Fibroblast of peridontal ligament (primary cell): Measurements from ENCODE around the gene R3HDM1.
A peak's percentile ranks its signal among the peaks of the same experiment; 100 is the strongest.
"Not testable (repeated sequence)": the region's sequence is repeated elsewhere in the genome, so short reads cannot be mapped to it uniquely, and the experiment has no call there.

ENCODE experiments used
- DNase-seq: peaks from one replicate; pipeline ENCODE4 v3.0.0-alpha.2; 2010; ENCODE audit errors: extremely low read depth

Gene R3HDM1

GRCh38 chr2:135641156-135642068 lies 110.1 kb downstream of the R3HDM1 start:
- DNase-seq: no peak

GRCh38 chr2:135647836-135648579 lies 116.7 kb downstream of the R3HDM1 start:
- no peak for DNase-seq

GRCh38 chr2:135650721-135651120 lies 119.4 kb downstream of the R3HDM1 start:
- peak; percentile 3 for DNase-seq

GRCh38 chr2:135651717-135652116 lies 120.4 kb downstream of the R3HDM1 start:
- DNase-seq: no peak

GRCh38 chr2:135654239-135654638 lies 123.0 kb downstream of the R3HDM1 start:
- not testable (repeated sequence) for DNase-seq

- no peak for DNase-seq
Observed at GRCh38 chr2:135657806-135658582, 126.7 kb downstream of the R3HDM1 start.

GRCh38 chr2:135662088-135662487 lies 130.8 kb downstream of the R3HDM1 start:
- no peak for DNase-seq

GRCh38 chr2:135663148-135663700 lies 131.9 kb downstream of the R3HDM1 start:
- no peak for DNase-seq

- DNase-seq: no peak
Observed at GRCh38 chr2:135664623-135665068, 133.4 kb downstream of the R3HDM1 start.

- peak; percentile 56 for DNase-seq
Observed at GRCh38 chr2:135667045-135667444, 135.8 kb downstream of the R3HDM1 start.

GRCh38 chr2:135674453-135674852 lies 143.2 kb downstream of the R3HDM1 start:
- DNase-seq: no peak

GRCh38 chr2:135676031-135676430 lies 144.7 kb downstream of the R3HDM1 start:
- no peak for DNase-seq

GRCh38 chr2:135679125-135679524 lies 147.8 kb downstream of the R3HDM1 start:
- DNase-seq: no peak

- peak; percentile 34 for DNase-seq
Observed at GRCh38 chr2:135685361-135685760, 154.1 kb downstream of the R3HDM1 start.

- DNase-seq: no peak
Observed at GRCh38 chr2:135688978-135689377, 157.7 kb downstream of the R3HDM1 start.

GRCh38 chr2:135689679-135690078 lies 158.4 kb downstream of the R3HDM1 start:
- no peak for DNase-seq

- DNase-seq: peak; percentile 19
Observed at GRCh38 chr2:135694711-135695110, 163.4 kb downstream of the R3HDM1 start.

GRCh38 chr2:135698838-135699237 lies 167.6 kb downstream of the R3HDM1 start:
- no peak for DNase-seq

- peak; percentile 81 for DNase-seq
Observed at GRCh38 chr2:135701442-135701841, 170.2 kb downstream of the R3HDM1 start.

GRCh38 chr2:135703300-135703699 lies 172.0 kb downstream of the R3HDM1 start:
- DNase-seq: no peak

GRCh38 chr2:135704075-135704474 lies 172.8 kb downstream of the R3HDM1 start:
- not testable (repeated sequence) for DNase-seq

- no peak for DNase-seq
Observed at GRCh38 chr2:135708159-135708558, 176.9 kb downstream of the R3HDM1 start.
